ENCODE data around the gene SMPD4.
"Not testable (repeated sequence)": the region's sequence is repeated elsewhere in the genome, so short reads cannot be mapped to it uniquely, and the experiment has no call there.

SMPD4 gene

GRCh38 chr2:130181325-130181879 is at the start of gene SMPD4:
Gene SMPD4, minus strand, starts transcription at chr2:130181602. Its CDS starts 5,010 bp downstream, at chr2:130176592.
- ATAC-seq, result peak; percentile 55 to 67

- ATAC-seq, result not testable (repeated sequence)
These were observed 49.5 kb upstream of the SMPD4 start for GRCh38 chr2:130230907-130231306.

GRCh38 chr2:130230376-130230775 is 49.0 kb upstream of the SMPD4 start:
- ATAC-seq, result not testable (repeated sequence)

- ATAC-seq, result peak; percentile 25 to 43
These were observed 47.7 kb upstream of the SMPD4 start for GRCh38 chr2:130229161-130229510.

GRCh38 chr2:130228467-130229160 is 47.2 kb upstream of the SMPD4 start:
- ATAC-seq, result not testable (repeated sequence)

- ATAC-seq, result not testable (repeated sequence)
These were observed 46.6 kb upstream of the SMPD4 start for GRCh38 chr2:130228005-130228404.

- ATAC-seq, result peak in 1 of 2 donors; percentile 79
These were observed 41.1 kb upstream of the SMPD4 start for GRCh38 chr2:130222523-130222922.

- ATAC-seq, result not testable (repeated sequence)
These were observed 39.1 kb upstream of the SMPD4 start for GRCh38 chr2:130220505-130220904.

GRCh38 chr2:130219147-130219546 is 37.7 kb upstream of the SMPD4 start:
- not testable (repeated sequence) for ATAC-seq

- ATAC-seq, result peak; percentile 20 to 25
These were observed 25.6 kb upstream of the SMPD4 start for GRCh38 chr2:130207051-130207450.

GRCh38 chr2:130203150-130203549 is 21.7 kb upstream of the SMPD4 start:
- not testable (repeated sequence) for ATAC-seq

- ATAC-seq, result not testable (repeated sequence)
These were observed 21.1 kb upstream of the SMPD4 start for GRCh38 chr2:130202518-130202917.

- ATAC-seq, result no peak
These were observed 16.9 kb upstream of the SMPD4 start, which contains the start of gene TUBA3E for GRCh38 chr2:130198343-130198742. Gene TUBA3E, minus strand, starts transcription at chr2:130198439. Its CDS starts 79 bp downstream, at chr2:130198360.

GRCh38 chr2:130196052-130196451 is 14.7 kb upstream of the SMPD4 start:
- ATAC-seq, result not testable (repeated sequence)

GRCh38 chr2:130195089-130195635 is 13.8 kb upstream of the SMPD4 start:
- ATAC-seq, result not testable (repeated sequence)

GRCh38 chr2:130193824-130194223 is 12.4 kb upstream of the SMPD4 start:
- not testable (repeated sequence) for ATAC-seq

- ATAC-seq, result not testable (repeated sequence)
These were observed 11.0 kb upstream of the SMPD4 start for GRCh38 chr2:130192451-130192850.

- not testable (repeated sequence) for ATAC-seq
These were observed 9.9 kb upstream of the SMPD4 start for GRCh38 chr2:130191319-130191718.

GRCh38 chr2:130190237-130190636 is 8.8 kb upstream of the SMPD4 start:
- no peak for ATAC-seq

- not testable (repeated sequence) for ATAC-seq
These were observed 7.6 kb upstream of the SMPD4 start for GRCh38 chr2:130188958-130189357.

- not testable (repeated sequence) for ATAC-seq
These were observed 6.7 kb upstream of the SMPD4 start for GRCh38 chr2:130187859-130188792.

- no peak for ATAC-seq
These were observed 5.9 kb upstream of the SMPD4 start for GRCh38 chr2:130187268-130187667.

GRCh38 chr2:130186391-130186790 is 5.0 kb upstream of the SMPD4 start:
- ATAC-seq, result no peak
